ENCODE results near the gene PEX12. TPM values are rescaled to one million over a fixed set of nuclear protein-coding genes. Genes with fewer than 3 reads are reported as not detected.
"Not testable (repeated sequence)": the region's sequence is repeated elsewhere in the genome, so short reads cannot be mapped to it uniquely, and the experiment has no call there.

Gene PEX12
- total RNA-seq, 2 donors from 2014 or later, result 3.1 to 3.6 TPM

DNA sequence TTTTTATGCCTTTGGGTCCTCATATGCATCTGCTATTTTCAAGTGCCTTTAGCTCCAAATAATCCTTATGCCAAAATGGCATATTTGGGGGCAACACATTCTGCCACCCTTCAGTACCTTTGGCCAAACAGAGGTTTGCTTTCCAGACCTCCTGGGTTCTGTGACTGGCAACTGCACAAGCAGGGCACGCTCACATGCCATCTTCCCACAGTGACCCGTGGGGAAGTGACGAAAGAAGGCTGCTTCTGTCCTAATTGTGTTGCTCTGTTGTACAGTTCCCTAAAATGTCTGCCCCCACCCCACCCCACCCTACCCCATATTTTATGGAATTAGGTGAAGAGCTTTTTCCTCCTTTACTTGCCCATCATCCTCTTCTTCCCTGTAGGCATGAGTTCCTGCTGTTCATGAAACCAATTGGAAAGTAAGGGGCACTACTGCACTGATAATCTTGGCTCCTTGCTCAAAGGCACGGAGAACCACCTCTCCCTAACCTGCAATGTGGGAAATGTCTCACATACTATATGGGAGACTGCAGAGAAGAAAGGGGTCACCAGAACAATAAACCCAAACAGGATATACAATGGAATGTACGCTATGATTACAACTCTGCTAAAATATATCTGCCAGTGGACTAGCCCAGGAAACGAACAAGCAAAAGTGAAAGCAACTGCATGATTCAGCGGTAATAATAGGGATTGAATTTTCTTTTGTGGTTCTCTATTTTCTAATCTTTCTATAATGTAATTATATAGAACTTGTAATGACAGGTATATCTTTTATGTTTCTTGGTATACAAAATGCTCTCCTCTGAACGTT, 37.6 kb downstream of the PEX12 start:
- no peaks in the 10 kb centered on the region for H3K36me3 Mint-ChIP-seq (ENCODE audit: low read depth)
- H3K27ac Mint-ChIP-seq, result peak overlapping the region; percentile 97
- peaks cover 38% of the 10 kb centered on the region for H3K4me1 Mint-ChIP-seq
- ATAC-seq (peak; percentile 59), DNase-seq (peak in 2 of 3 donors; percentile 14 to 28)
- H3K4me3 Mint-ChIP-seq, result peak overlapping the region; percentile 94
- H3K27me3 Mint-ChIP-seq, result no peaks in the 10 kb centered on the region
- no peaks in the 10 kb centered on the region for H3K9me3 ChIP-seq (ENCODE audit: control insufficient read depth, low read length, poor library complexity, severe bottlenecking)

DNA sequence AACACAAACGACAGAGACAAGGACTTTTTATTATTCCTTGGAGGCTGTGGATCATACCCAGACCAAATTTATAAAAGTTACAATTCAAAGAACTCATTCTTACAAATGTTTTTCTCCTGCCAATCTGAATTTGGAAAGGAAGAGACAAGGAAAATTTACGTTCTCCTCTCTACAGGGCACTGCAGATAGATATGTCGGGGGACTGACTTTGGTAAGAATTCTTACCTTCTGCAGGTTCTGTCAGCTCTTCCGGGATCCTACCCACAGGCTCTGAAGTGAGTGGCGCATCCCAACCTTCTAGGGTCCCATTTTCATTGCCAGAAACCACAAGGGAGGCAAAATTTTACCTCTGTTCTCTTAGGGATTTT, 38.7 kb downstream of the PEX12 start:
- no peak for ATAC-seq
- Mint-ChIP-seq H3K4me3 (peak overlapping the region; percentile 78), H3K27ac (peak overlapping the region; percentile 97)

GRCh38 chr17:35537601-35538141, 40.7 kb downstream of the PEX12 start, which contains the start of gene SLFN12L:
Gene SLFN12L, minus strand, starts transcription at chr17:35537678. Its CDS starts 15,314 bp downstream, at chr17:35522364.
- Mint-ChIP-seq H3K27me3 (no peaks in the 10 kb centered on the region), H3K4me3 (peak within 1 kb of the TSS; percentile 98), H3K27ac (peak within 1 kb of the TSS; percentile 97), H3K36me3 (ENCODE audit: low read depth) (peaks cover 8% of the 10 kb centered on the region), H3K4me1 (peaks cover 46% of the 10 kb centered on the region)
- H3K9me3 ChIP-seq (ENCODE audit: control insufficient read depth, low read length, poor library complexity, severe bottlenecking), result no peaks in the 10 kb centered on the region
- DNase-seq (no peak), ATAC-seq (peak; percentile 29)

More for the DNA sequence above, 38.7 kb downstream of the PEX12 start:
- Mint-ChIP-seq H3K27me3 (no peaks in the 10 kb centered on the region), H3K4me1 (peaks cover 39% of the 10 kb centered on the region), H3K36me3 (ENCODE audit: low read depth) (peaks cover 1% of the 10 kb centered on the region)
- no peaks in the 10 kb centered on the region for H3K9me3 ChIP-seq (ENCODE audit: control insufficient read depth, low read length, poor library complexity, severe bottlenecking)
- DNase-seq, result no peak

DNA sequence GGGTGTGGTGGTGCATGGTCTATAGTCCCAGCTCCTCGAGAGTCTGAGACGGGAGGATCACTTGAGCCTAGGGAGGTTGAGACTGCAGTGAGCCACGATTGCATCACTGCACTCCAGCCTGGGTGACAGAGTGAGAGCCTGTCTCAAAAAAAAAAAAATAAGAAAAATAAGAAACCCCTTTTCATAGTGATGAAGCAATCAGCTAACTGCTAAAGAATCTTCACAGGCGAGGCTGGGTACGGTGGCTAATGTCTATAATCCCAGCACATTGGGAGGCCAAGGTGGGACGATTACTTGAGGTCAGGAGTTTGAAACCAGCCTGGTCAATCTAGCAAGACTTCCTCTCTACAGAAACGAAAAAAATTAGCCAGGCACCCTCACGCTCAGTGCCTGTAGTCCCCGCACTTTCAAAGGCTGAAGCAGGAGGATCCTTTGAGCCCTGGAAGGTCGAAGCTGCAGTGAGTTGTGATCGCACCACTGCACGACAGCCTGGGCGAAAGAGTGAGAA, 41.7 kb downstream of the PEX12 start:
- H3K4me3 Mint-ChIP-seq, result peak overlapping the region; percentile 98
- H3K4me1 Mint-ChIP-seq, result peaks cover 48% of the 10 kb centered on the region
- H3K27me3 Mint-ChIP-seq, result no peaks in the 10 kb centered on the region
- ATAC-seq (peak; percentile 15), DNase-seq (no peak)
- H3K9me3 ChIP-seq (ENCODE audit: control insufficient read depth, low read length, poor library complexity, severe bottlenecking), result no peaks in the 10 kb centered on the region
- H3K36me3 Mint-ChIP-seq (ENCODE audit: low read depth), result peaks cover 8% of the 10 kb centered on the region
- peak overlapping the region; percentile 97 for H3K27ac Mint-ChIP-seq

- H3K27ac Mint-ChIP-seq, result peak overlapping the region; percentile 97
- ATAC-seq; H3K36me3 Mint-ChIP-seq (ENCODE audit: low read depth); H3K9me3 ChIP-seq (ENCODE audit: control insufficient read depth, low read length, poor library complexity, severe bottlenecking); H3K27me3 Mint-ChIP-seq; DNase-seq: not testable (repeated sequence)
- peak overlapping the region; percentile 98 for H3K4me3 Mint-ChIP-seq
- peaks cover 48% of the 10 kb centered on the region for H3K4me1 Mint-ChIP-seq
These were observed 43.0 kb downstream of the PEX12 start for GRCh38 chr17:35535406-35535805.

DNA sequence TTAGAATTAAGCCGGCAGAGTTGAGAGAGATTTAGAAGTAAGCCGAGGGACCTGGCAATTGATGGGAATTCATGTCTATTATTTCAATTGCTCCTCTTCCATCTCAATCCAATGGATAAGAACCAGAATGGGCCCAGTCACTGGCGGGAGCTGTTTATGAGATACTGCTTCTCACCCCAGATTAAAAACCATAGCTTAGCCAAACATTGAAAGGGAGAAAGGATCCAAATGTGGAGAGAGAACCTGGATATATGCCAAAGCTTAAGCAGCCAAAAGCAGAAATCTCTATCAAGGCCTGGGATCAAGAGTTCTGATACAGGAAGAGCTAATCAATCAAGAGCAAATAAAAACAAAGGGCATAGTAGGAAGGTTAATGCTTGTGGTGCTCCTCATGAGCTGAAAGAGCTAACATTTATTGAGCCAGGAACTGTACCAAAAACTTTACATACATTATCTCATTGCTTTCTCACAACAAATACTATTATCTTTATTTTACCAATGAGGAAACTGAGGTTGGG, 43.7 kb downstream of the PEX12 start:
- Mint-ChIP-seq H3K36me3 (ENCODE audit: low read depth) (peaks cover 8% of the 10 kb centered on the region), H3K4me3 (peak overlapping the region; percentile 98), H3K27ac (peak overlapping the region; percentile 97), H3K4me1 (peaks cover 44% of the 10 kb centered on the region), H3K27me3 (no peaks in the 10 kb centered on the region)
- H3K9me3 ChIP-seq (ENCODE audit: control insufficient read depth, low read length, poor library complexity, severe bottlenecking), result no peaks in the 10 kb centered on the region
- no peak for ATAC-seq
- no peak for DNase-seq

DNA sequence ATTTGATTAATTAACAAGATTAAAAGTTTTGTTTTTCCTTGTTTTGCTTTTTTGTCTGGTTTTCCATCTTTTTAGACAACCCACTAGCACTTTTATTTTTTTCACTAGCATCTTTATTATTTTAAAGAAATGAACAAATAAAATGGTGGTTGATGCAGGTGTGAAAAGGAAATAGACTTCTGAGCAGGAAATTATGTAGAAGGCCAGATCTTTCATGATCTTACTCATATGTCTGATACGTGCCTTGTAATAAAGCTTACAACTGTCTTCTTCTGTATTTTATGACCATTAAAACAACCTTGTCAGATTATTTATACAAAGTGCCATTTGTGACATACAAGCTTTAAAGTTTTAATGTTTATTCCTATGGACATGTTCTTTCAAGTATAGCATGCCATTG, 47.2 kb downstream of the PEX12 start:
- Mint-ChIP-seq H3K27me3 (no peaks in the 10 kb centered on the region), H3K36me3 (ENCODE audit: low read depth) (peaks cover 13% of the 10 kb centered on the region), H3K4me3 (peak overlapping the region; percentile 82), H3K27ac (peak overlapping the region; percentile 78), H3K4me1 (peaks cover 51% of the 10 kb centered on the region)
- DNase-seq (no peak), ATAC-seq (peak; percentile 30)
- H3K9me3 ChIP-seq (ENCODE audit: control insufficient read depth, low read length, poor library complexity, severe bottlenecking), result no peaks in the 10 kb centered on the region

DNA sequence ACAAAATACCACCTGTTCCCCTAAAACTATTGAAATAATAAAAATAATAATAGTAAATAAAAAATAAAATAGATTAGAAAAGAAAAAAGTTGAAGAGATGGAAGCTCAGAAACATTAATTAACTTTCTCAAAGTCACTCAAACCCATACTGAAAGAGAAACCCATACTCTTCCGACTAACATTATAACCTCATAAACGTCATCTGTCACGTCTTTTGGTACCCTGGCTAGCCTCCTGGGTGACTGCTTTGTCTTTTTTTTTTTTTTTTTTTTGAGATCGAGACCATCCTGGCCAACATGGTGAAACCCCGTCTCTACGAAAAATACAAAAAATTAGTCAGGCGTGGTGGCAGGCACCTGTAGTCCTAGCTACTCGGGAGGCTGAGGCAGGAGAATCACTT, 48.5 kb downstream of the PEX12 start:
- DNase-seq (no peak), ATAC-seq (peak; percentile 29)
- Mint-ChIP-seq H3K27ac (peak overlapping the region; percentile 78), H3K36me3 (ENCODE audit: low read depth) (peaks cover 13% of the 10 kb centered on the region), H3K4me3 (peak overlapping the region; percentile 82), H3K27me3 (no peaks in the 10 kb centered on the region), H3K4me1 (peaks cover 60% of the 10 kb centered on the region)
- no peaks in the 10 kb centered on the region for H3K9me3 ChIP-seq (ENCODE audit: control insufficient read depth, low read length, poor library complexity, severe bottlenecking)

GRCh38 chr17:35529326-35529725, 49.0 kb downstream of the PEX12 start:
- H3K27ac Mint-ChIP-seq, result peak overlapping the region; percentile 59
- not testable (repeated sequence) for H3K27me3 Mint-ChIP-seq; ATAC-seq; DNase-seq; H3K9me3 ChIP-seq (ENCODE audit: control insufficient read depth, low read length, poor library complexity, severe bottlenecking); H3K36me3 Mint-ChIP-seq (ENCODE audit: low read depth)
- H3K4me1 Mint-ChIP-seq, result peaks cover 60% of the 10 kb centered on the region
- H3K4me3 Mint-ChIP-seq, result peak overlapping the region; percentile 39

Other genes starting within 250 kb of the PEX12 start
- gene SLFN11, start 204.9 kb downstream of the PEX12 start, total RNA-seq, result 10 to 100 TPM; 21.0 to 26.7 TPM
- 1 to 10 TPM; 5.3 to 5.4 TPM for gene SLFN12, start 146.1 kb downstream of the PEX12 start, total RNA-seq
- 10 to 100 TPM; 28.1 to 36.5 TPM for gene SLFN13, start 129.8 kb downstream of the PEX12 start, total RNA-seq
- 10 to 100 TPM; 70.0 to 90.1 TPM for gene SLFN12L, start 40.9 kb downstream of the PEX12 start, total RNA-seq
- 1 to 10 TPM in 1 of 2 donors, not detected in 1; 7.2 TPM for gene SLFN14, start 17.8 kb downstream of the PEX12 start, total RNA-seq
- 100 to 1,000 TPM in 1 of 2 donors, 10 to 100 TPM in 1; 95.9 to 114 TPM for gene AP2B1, start 8.8 kb upstream of the PEX12 start, total RNA-seq
- under 1 TPM; 0.10 to 0.50 TPM for gene RASL10B, start 153.1 kb upstream of the PEX12 start, total RNA-seq
- gene GAS2L2, start 174.7 kb upstream of the PEX12 start, total RNA-seq, result not detected
- gene C17orf50, start 182.3 kb upstream of the PEX12 start, total RNA-seq, result not detected
- gene MMP28, start 217.1 kb upstream of the PEX12 start, total RNA-seq, result under 1 TPM in 1 of 2 donors, not detected in 1; 0.44 TPM
- 100 to 1,000 TPM; 153 to 165 TPM for gene TAF15, start 230.9 kb upstream of the PEX12 start, total RNA-seq